ENCODE results near the gene AVL9. TPM values are rescaled to one million over a fixed set of nuclear protein-coding genes. Genes with fewer than 3 reads are reported as not detected.
"Not testable (repeated sequence)": the region's sequence is repeated elsewhere in the genome, so short reads cannot be mapped to it uniquely, and the experiment has no call there.

Gene AVL9
- polyA plus RNA-seq, 1 donor from 2014 or later: 9.5 TPM

GRCh38 chr7:32611201-32612099 is 116.2 kb downstream of the AVL9 start:
- peaks cover 0 to 1% (median 0%) of the 10 kb centered on the region in 3 donors for H3K9me3 Mint-ChIP-seq
- no peak overlapping the region for H3K4me3 Mint-ChIP-seq
- peaks cover 2% of the 10 kb centered on the region for H3K36me3 Mint-ChIP-seq
- H3K27ac Mint-ChIP-seq: no peak overlapping the region
- no peaks in the 10 kb centered on the region for H3K27me3 Mint-ChIP-seq
- no peaks in the 10 kb centered on the region for H3K4me1 Mint-ChIP-seq

GRCh38 chr7:32616625-32617024 is 121.3 kb downstream of the AVL9 start:
- peaks cover 2% of the 10 kb centered on the region for H3K36me3 Mint-ChIP-seq
- H3K4me3 Mint-ChIP-seq: no peak overlapping the region
- H3K27me3 Mint-ChIP-seq: no peaks in the 10 kb centered on the region
- H3K9me3 Mint-ChIP-seq: peaks cover 0 to 1% (median 0%) of the 10 kb centered on the region in 3 donors
- H3K4me1 Mint-ChIP-seq: no peaks in the 10 kb centered on the region
- H3K27ac Mint-ChIP-seq: no peak overlapping the region

GRCh38 chr7:32618470-32618869 is 123.2 kb downstream of the AVL9 start:
- H3K36me3 Mint-ChIP-seq: peaks cover 2% of the 10 kb centered on the region
- H3K4me3 Mint-ChIP-seq: no peak overlapping the region
- no peaks in the 10 kb centered on the region for H3K4me1 Mint-ChIP-seq
- H3K27ac Mint-ChIP-seq: no peak overlapping the region
- H3K9me3 Mint-ChIP-seq: peaks cover 0 to 1% (median 0%) of the 10 kb centered on the region in 3 donors
- H3K27me3 Mint-ChIP-seq: no peaks in the 10 kb centered on the region

- H3K27me3 Mint-ChIP-seq: no peaks in the 10 kb centered on the region
- no peak overlapping the region for H3K27ac Mint-ChIP-seq
- H3K4me1 Mint-ChIP-seq: no peaks in the 10 kb centered on the region
- H3K9me3 Mint-ChIP-seq: peaks cover 0 to 1% (median 0%) of the 10 kb centered on the region in 3 donors
- H3K4me3 Mint-ChIP-seq: no peak overlapping the region
- H3K36me3 Mint-ChIP-seq: peaks cover 2% of the 10 kb centered on the region
These were observed 123.7 kb downstream of the AVL9 start for GRCh38 chr7:32618987-32619386.

GRCh38 chr7:32619416-32619815 is 124.1 kb downstream of the AVL9 start:
- H3K27ac Mint-ChIP-seq, H3K27me3 Mint-ChIP-seq, H3K4me1 Mint-ChIP-seq, H3K36me3 Mint-ChIP-seq, H3K4me3 Mint-ChIP-seq, H3K9me3 Mint-ChIP-seq: not testable (repeated sequence)

- H3K27ac Mint-ChIP-seq: no peak overlapping the region
These were observed 135.7 kb downstream of the AVL9 start for GRCh38 chr7:32631021-32631420.

GRCh38 chr7:32631590-32632497 is 136.6 kb downstream of the AVL9 start:
- not testable (repeated sequence) for H3K36me3 Mint-ChIP-seq, H3K4me1 Mint-ChIP-seq, H3K4me3 Mint-ChIP-seq, H3K27me3 Mint-ChIP-seq, H3K9me3 Mint-ChIP-seq
- H3K27ac Mint-ChIP-seq: peak overlapping the region in 1 of 3 donors; percentile 5

More at GRCh38 chr7:32631021-32631420, 135.7 kb downstream of the AVL9 start:
- Mint-ChIP-seq H3K27me3 (no peaks in the 10 kb centered on the region), H3K4me3 (no peak overlapping the region), H3K36me3 (no peaks in the 10 kb centered on the region), H3K9me3 (peaks cover 0 to 2% (median 0%) of the 10 kb centered on the region in 3 donors), H3K4me1 (no peaks in the 10 kb centered on the region)

- not testable (repeated sequence) for H3K4me3 Mint-ChIP-seq, H3K36me3 Mint-ChIP-seq, H3K9me3 Mint-ChIP-seq, H3K27me3 Mint-ChIP-seq, H3K27ac Mint-ChIP-seq
- H3K4me1 Mint-ChIP-seq: peaks cover 0 to 11% (median 6%) of the 10 kb centered on the region in 3 donors
These were observed 138.2 kb downstream of the AVL9 start for GRCh38 chr7:32633446-32633845.

GRCh38 chr7:32634798-32635393 is 139.6 kb downstream of the AVL9 start:
- H3K27me3 Mint-ChIP-seq, H3K36me3 Mint-ChIP-seq, H3K9me3 Mint-ChIP-seq, H3K27ac Mint-ChIP-seq, H3K4me3 Mint-ChIP-seq: not testable (repeated sequence)
- H3K4me1 Mint-ChIP-seq: peaks cover 6 to 21% (median 12%) of the 10 kb centered on the region in 3 donors

GRCh38 chr7:32636725-32637462 is 141.6 kb downstream of the AVL9 start:
- H3K27me3 Mint-ChIP-seq, H3K27ac Mint-ChIP-seq, H3K4me3 Mint-ChIP-seq, H3K36me3 Mint-ChIP-seq, H3K9me3 Mint-ChIP-seq: not testable (repeated sequence)
- peaks cover 10 to 26% (median 15%) of the 10 kb centered on the region in 3 donors for H3K4me1 Mint-ChIP-seq

GRCh38 chr7:32637611-32638010 is 142.3 kb downstream of the AVL9 start:
- not testable (repeated sequence) for H3K27ac Mint-ChIP-seq, H3K27me3 Mint-ChIP-seq, H3K9me3 Mint-ChIP-seq, H3K36me3 Mint-ChIP-seq
- peak overlapping the region in 2 of 4 donors; percentile 33 to 43 for H3K4me3 Mint-ChIP-seq
- peaks cover 10 to 26% (median 15%) of the 10 kb centered on the region in 3 donors for H3K4me1 Mint-ChIP-seq

Other genes starting within 250 kb of the AVL9 start
- gene LSM5, start 5.1 kb upstream of the AVL9 start, polyA plus RNA-seq: 91.7 TPM

All from IgD-negative memory B cell (primary cell).